GM18861 (cell line): Measurements from ENCODE around the gene TMEM161B.
A peak's percentile ranks its signal among the peaks of the same experiment; 100 is the strongest.
"Not testable (repeated sequence)": the region's sequence is repeated elsewhere in the genome, so short reads cannot be mapped to it uniquely, and the experiment has no call there.

ENCODE experiments used
- ATAC-seq: cut with Tn5 transposase; IDR thresholded peaks from one replicate; pipeline ENCODE4 v1.9.1; 2021; ENCODE audit not compliant: unreplicated experiment

Gene TMEM161B

GRCh38 chr5:88268385-88269184 lies at the start of gene TMEM161B:
Gene TMEM161B (minus strand): TSS chr5:88268845. CDS start chr5:88268723, 122 bp downstream.
- ATAC-seq = peak; percentile 98

GRCh38 chr5:88304356-88304755 lies 35.7 kb upstream of the TMEM161B start:
- no peak for ATAC-seq

- no peak for ATAC-seq
Observed at GRCh38 chr5:88298425-88298824, 29.8 kb upstream of the TMEM161B start.

GRCh38 chr5:88290801-88291200 lies 22.2 kb upstream of the TMEM161B start:
- no peak for ATAC-seq

- ATAC-seq = no peak
Observed at GRCh38 chr5:88288528-88289197, 20.0 kb upstream of the TMEM161B start.

- ATAC-seq = no peak
Observed at GRCh38 chr5:88287846-88288527, 19.3 kb upstream of the TMEM161B start.

GRCh38 chr5:88287302-88287701 lies 18.7 kb upstream of the TMEM161B start:
- no peak for ATAC-seq

- ATAC-seq = no peak
Observed at GRCh38 chr5:88283690-88284089, 15.0 kb upstream of the TMEM161B start.

- no peak for ATAC-seq
Observed at GRCh38 chr5:88281322-88281721, 12.7 kb upstream of the TMEM161B start.

GRCh38 chr5:88279584-88279983 lies 10.9 kb upstream of the TMEM161B start:
- no peak for ATAC-seq

GRCh38 chr5:88276378-88276777 lies 7.7 kb upstream of the TMEM161B start:
- ATAC-seq = no peak

GRCh38 chr5:88275581-88275980 lies 6.9 kb upstream of the TMEM161B start:
- ATAC-seq = no peak

- ATAC-seq = peak; percentile 16
Observed at GRCh38 chr5:88269222-88269771, 652 bp upstream of the TMEM161B start.

- ATAC-seq = not testable (repeated sequence)
Observed at GRCh38 chr5:88264565-88264964, 4.1 kb downstream of the TMEM161B start.

- no peak for ATAC-seq
Observed at GRCh38 chr5:88263349-88263748, 5.3 kb downstream of the TMEM161B start.

GRCh38 chr5:88262116-88262515 lies 6.5 kb downstream of the TMEM161B start:
- no peak for ATAC-seq

GRCh38 chr5:88258636-88259035 lies 10.0 kb downstream of the TMEM161B start:
- ATAC-seq = no peak

- ATAC-seq = no peak
Observed at GRCh38 chr5:88256872-88257271, 11.8 kb downstream of the TMEM161B start.

GRCh38 chr5:88256037-88256436 lies 12.6 kb downstream of the TMEM161B start:
- ATAC-seq = no peak

GRCh38 chr5:88254320-88254719 lies 14.3 kb downstream of the TMEM161B start:
- ATAC-seq = no peak

GRCh38 chr5:88251048-88251711 lies 17.5 kb downstream of the TMEM161B start:
- peak; percentile 67 for ATAC-seq
